ENCODE results near the gene CPTP.

DNA sequence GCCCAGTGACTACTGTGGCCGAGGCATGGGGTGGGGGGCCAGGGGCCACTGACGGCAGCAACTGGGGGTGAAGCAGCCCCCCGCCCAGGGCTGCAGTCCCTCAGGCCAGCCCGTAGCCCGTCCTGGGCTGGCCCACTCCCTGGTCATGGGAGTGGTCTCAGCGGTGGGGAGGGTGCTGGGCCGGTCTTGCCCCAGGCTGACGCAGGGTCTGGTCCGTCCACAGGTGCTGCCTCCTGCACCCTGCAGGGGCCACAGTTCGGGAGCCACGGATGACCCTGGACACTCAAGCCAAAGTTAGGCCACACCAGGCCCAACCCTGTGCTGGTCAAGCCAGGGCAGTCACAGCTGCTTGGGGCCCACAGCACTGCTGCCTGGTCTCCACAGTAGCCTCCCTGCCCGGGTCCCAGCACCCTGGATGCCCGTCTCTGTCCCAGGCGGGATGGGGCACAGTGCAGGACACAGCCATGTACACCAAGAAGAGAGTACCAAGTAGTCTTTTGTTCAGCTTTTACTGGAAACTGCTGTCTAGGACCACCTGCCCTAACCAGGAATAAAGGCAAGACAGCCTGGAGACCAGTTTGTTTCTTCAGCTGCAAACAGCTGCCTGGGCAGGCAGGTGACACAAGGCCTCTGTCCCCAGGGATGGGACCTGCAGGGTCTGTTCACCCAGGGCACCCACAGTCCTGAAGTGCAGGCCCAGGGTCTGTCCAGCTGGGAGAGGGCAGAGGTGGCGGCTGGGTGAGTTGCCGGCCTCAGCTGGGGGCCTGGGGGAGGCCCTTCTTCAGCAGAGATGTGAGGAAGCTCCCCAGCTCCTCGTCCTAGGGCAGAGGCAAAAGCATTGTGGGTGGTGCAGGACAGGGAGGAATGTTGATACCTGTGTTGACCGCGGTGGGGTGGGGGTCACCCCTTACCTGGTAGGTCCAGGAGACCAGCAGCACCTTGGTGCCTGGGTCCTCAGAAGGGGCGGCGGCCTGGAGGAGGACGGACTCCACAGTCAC is 13.2 kb upstream of the CPTP start:
- TF ChIP-seq, protein P1, sequence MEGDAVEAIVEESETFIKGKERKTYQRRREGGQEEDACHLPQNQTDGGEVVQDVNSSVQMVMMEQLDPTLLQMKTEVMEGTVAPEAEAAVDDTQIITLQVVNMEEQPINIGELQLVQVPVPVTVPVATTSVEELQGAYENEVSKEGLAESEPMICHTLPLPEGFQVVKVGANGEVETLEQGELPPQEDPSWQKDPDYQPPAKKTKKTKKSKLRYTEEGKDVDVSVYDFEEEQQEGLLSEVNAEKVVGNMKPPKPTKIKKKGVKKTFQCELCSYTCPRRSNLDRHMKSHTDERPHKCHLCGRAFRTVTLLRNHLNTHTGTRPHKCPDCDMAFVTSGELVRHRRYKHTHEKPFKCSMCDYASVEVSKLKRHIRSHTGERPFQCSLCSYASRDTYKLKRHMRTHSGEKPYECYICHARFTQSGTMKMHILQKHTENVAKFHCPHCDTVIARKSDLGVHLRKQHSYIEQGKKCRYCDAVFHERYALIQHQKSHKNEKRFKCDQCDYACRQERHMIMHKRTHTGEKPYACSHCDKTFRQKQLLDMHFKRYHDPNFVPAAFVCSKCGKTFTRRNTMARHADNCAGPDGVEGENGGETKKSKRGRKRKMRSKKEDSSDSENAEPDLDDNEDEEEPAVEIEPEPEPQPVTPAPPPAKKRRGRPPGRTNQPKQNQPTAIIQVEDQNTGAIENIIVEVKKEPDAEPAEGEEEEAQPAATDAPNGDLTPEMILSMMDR (conservative IDR thresholded peaks at IDR 0.05; ENCODE audit: low read depth, low read length), result no peak
- TF ChIP-seq EZH2phosphoT487 (IDR thresholded peaks at IDR 0.05; ENCODE audit: borderline replicate concordance, low read length), result no peak
- no peak for TF ChIP-seq EZH2 (IDR thresholded peaks at IDR 0.05; ENCODE audit: low read length, unreplicated experiment)

Measured in PC-3 (cell line).